A673 (cell line): ENCODE measurements around the gene CTPS2. TPM values are rescaled to one million over a fixed set of nuclear protein-coding genes. Genes with fewer than 3 reads are reported as not detected.

ENCODE experiments used
- BruUV-seq: library from RNA; stranded (reverse); fragments of 400-500 nt; replicated peaks from 2 replicates; lab custom pipeline; 2021; lab: Mats Ljungman, UMichigan
- CTCF ChIA-PET: fragments of 300-600 bp; sonication (Branson Sonifier 250); formaldehyde crosslinking; loops from one replicate; lab custom pipeline; 2022; ENCODE audit warnings: antibody characterized with exemption; lab: Charles Lee
- POLR2A ChIA-PET: fragments of 300-600 bp; sonication (Branson Sonifier 250); formaldehyde crosslinking; loops from one replicate; lab custom pipeline; 2022; ENCODE audit warnings: antibody characterized with exemption; ENCODE audit not compliant: low non-redundant PET; lab: Charles Lee
- DNase-seq: peaks from one replicate; pipeline ENCODE4 v3.0.0-alpha.2; 2015; ENCODE audit warnings: low spot score
- H3K27ac ChIP-seq: fragments of 200-600 bp; sonication (generic); 2 replicates; pipeline ENCODE4 v1.5.1; 2016; ENCODE audit warnings: mixed run types, low read depth, mild to moderate bottlenecking, mixed read lengths, antibody characterized with exemption, low read length; ENCODE audit not compliant: poor library complexity, severe bottlenecking
- H3K27me3 ChIP-seq: fragments of 200-600 bp; sonication (generic); replicated peaks from 2 replicates; pipeline ENCODE4 v1.6.1; 2017; ENCODE audit warnings: mixed run types, low read depth, mild to moderate bottlenecking, mixed read lengths, antibody characterized with exemption, low read length; ENCODE audit not compliant: insufficient read depth, poor library complexity
- H3K36me3 ChIP-seq: fragments of 200-600 bp; sonication (generic); 2 replicates; pipeline ENCODE4 v1.6.1; 2016; ENCODE audit warnings: mixed run types, mild to moderate bottlenecking, mixed read lengths, antibody characterized with exemption, low read length; ENCODE audit not compliant: insufficient read depth, poor library complexity, severe bottlenecking
- H3K4me1 ChIP-seq: fragments of 200-600 bp; sonication (generic); 2 replicates; pipeline ENCODE4 v1.6.1; 2017; ENCODE audit warnings: mixed run types, mild to moderate bottlenecking, mixed read lengths, antibody characterized with exemption, low read length; ENCODE audit not compliant: insufficient read depth, poor library complexity, severe bottlenecking
- H3K4me3 ChIP-seq: fragments of 200-600 bp; sonication (generic); 2 replicates; pipeline ENCODE4 v1.5.1; 2016; ENCODE audit warnings: low read depth, mixed run types, mild to moderate bottlenecking, mixed read lengths, low read length; ENCODE audit not compliant: poor library complexity, severe bottlenecking
- H3K9me3 ChIP-seq: fragments of 200-600 bp; sonication (generic); 2 replicates; pipeline ENCODE4 v1.6.1; 2016; ENCODE audit warnings: mixed run types, low read depth, mild to moderate bottlenecking, mixed read lengths, antibody characterized with exemption, low read length; ENCODE audit not compliant: poor library complexity, severe bottlenecking
- CTCF ChIP-seq: fragments of 300-800, 200-600 bp; sonication (generic); conservative IDR thresholded peaks from 2 replicates; pipeline ENCODE4 v1.5.1; 2017; ENCODE audit warnings: low read depth, mild to moderate bottlenecking, antibody characterized with exemption, low read length, moderate library complexity, mixed read lengths
- EZH2 ChIP-seq: fragments of 200-600 bp; sonication (generic); IDR thresholded peaks from 2 replicates; pipeline ENCODE4 v1.6.1; 2017; ENCODE audit warnings: borderline replicate concordance, low read depth, mild to moderate bottlenecking, mixed read lengths, antibody characterized with exemption, low read length; ENCODE audit not compliant: poor library complexity, severe bottlenecking
- intact Hi-C: fragments of 100-400 bp; cut with micrococcal nuclease; formaldehyde crosslinking; loops from one replicate; pipeline ENCODE4 v1.10.0; 2022; ENCODE audit not compliant: unreplicated experiment
- total RNA-seq: library from RNA; stranded (reverse); gene quantifications from 2 replicates; pipeline ENCODE4 v1.2.3, GENCODE V29; 2021

The CTPS2 gene
- total RNA-seq, 1 experiment from 2014 or later: 15.6 TPM

- peaks cover 20% of the 10 kb centered on the region for H3K36me3 ChIP-seq
Observed at GRCh38 chrX:16737024-16737423, 24.6 kb upstream of the CTPS2 start.

GRCh38 chrX:16733013-16733412 lies 20.5 kb upstream of the CTPS2 start:
- Histone ChIP-seq H3K4me1 (no peaks in the 10 kb centered on the region), H3K9me3 (peaks cover 3% of the 10 kb centered on the region), H3K27ac (no peak overlapping the region), H3K27me3 (no peaks in the 10 kb centered on the region), H3K4me3 (no peak overlapping the region), H3K36me3 (peaks cover 16% of the 10 kb centered on the region)
- TF ChIP-seq EZH2 (no peak), CTCF (no peak)
- ChIA-PET POLR2A (no interaction called here), CTCF (interaction anchor here (0.7 kb wide), 1 partner anchor 47 kb away, joined by 3 read pairs; no protein-coding TSS in a partner anchor)
- no peak for DNase-seq
- no TSS peak for BruUV-seq
- intact Hi-C loops: no loop called here

More at GRCh38 chrX:16737024-16737423, 24.6 kb upstream of the CTPS2 start:
- POLR2A ChIA-PET: no interaction called here
- intact Hi-C loops: no loop called here
- Histone ChIP-seq H3K4me1 (no peaks in the 10 kb centered on the region), H3K9me3 (no peaks in the 10 kb centered on the region), H3K4me3 (no peak overlapping the region), H3K27me3 (no peaks in the 10 kb centered on the region), H3K27ac (no peak overlapping the region)
- no TSS peak for BruUV-seq
- CTCF ChIA-PET: no interaction called here
- TF ChIP-seq CTCF (no peak), EZH2 (no peak)
- DNase-seq: no peak

DNA sequence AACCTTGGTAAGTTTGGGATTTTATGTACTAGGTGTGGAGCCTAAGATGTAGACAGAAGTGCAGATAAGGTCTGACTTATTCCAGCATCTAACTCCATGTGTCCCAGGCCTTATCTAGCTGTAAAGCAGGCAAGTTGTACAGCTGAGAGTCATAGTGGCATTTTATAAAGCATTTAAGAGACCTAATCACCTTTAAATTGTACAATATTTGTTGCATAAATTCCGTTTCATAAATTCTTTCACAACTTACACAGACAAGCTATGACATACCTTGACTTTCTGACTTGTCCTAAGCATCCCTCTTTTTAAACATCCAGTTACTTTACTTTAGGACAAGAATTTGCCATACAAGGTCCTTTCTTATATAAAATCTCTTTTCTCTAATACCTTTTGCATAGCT lies 18.0 kb upstream of the CTPS2 start:
- Histone ChIP-seq H3K4me3 (no peak overlapping the region), H3K4me1 (no peaks in the 10 kb centered on the region), H3K9me3 (peaks cover 4% of the 10 kb centered on the region), H3K27me3 (no peaks in the 10 kb centered on the region), H3K36me3 (no peaks in the 10 kb centered on the region), H3K27ac (no peak overlapping the region)
- intact Hi-C loops: no loop called here
- no TSS peak for BruUV-seq
- no peak for DNase-seq
- POLR2A ChIA-PET: no interaction called here
- no peak for TF ChIP-seq EZH2
- TF ChIP-seq CTCF: no peak
- CTCF ChIA-PET: no interaction called here
